Iris pigment epithelial cell (primary cell): ENCODE results near the gene PPARD.
"Not testable (repeated sequence)": the region's sequence is repeated elsewhere in the genome, so short reads cannot be mapped to it uniquely, and the experiment has no call there.

Experiments
- DNase-seq: peaks from one replicate; pipeline ENCODE4 v3.0.0-alpha.2; 2011; ENCODE audit warnings: low read depth

PPARD gene

DNA sequence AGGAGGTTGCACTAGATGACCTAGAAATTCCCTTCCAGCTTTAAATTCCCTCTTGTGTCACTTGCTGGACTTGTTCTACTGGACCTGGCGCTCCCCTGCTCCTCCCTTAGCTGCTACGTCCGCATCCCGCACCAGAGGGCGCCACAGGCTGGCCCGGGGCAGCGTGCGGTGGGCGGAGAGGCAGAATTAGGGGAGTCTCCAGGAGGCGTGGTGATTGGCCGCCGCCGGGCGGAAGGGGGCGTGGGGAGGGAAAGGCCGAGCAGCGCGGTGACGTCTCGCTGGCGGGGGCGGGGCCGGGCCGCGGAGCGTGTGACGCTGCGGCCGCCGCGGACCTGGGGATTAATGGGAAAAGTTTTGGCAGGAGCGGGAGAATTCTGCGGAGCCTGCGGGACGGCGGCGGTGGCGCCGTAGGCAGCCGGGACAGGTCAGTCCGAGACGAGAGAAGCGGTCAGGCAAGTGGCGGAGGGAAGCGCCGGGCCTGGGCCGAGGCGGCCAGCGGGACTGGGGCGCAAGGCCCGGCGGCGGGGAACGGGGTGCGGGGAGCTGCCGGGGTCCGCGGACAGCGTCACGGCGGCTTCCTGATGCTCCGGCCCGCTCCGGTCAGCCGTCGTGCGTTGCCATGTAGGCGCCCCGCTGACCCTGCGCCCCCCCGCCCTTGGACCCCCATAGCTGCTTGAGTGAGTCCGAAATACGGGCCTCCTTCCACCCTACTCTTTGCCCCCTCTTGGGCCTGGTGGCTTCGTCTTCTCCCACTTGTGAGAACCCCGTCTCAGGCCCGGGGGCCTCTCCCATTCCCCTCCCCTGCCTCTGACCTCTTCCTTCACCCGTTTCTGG, at the start of gene PPARD:
Gene PPARD, plus strand, starts transcription at position 301 of the 834 bp plus-strand sequence. CDS start 68,530 bp downstream, outside the sequence.
- DNase-seq = peak; percentile 93

- DNase-seq = no peak
Measured at GRCh38 chr6:35293681-35294080, 48.7 kb upstream of the PPARD start.

GRCh38 chr6:35294308-35294945, 47.9 kb upstream of the PPARD start:
- peak; percentile 45 for DNase-seq

- DNase-seq = no peak
Measured at GRCh38 chr6:35295036-35295435, 47.3 kb upstream of the PPARD start.

DNA sequence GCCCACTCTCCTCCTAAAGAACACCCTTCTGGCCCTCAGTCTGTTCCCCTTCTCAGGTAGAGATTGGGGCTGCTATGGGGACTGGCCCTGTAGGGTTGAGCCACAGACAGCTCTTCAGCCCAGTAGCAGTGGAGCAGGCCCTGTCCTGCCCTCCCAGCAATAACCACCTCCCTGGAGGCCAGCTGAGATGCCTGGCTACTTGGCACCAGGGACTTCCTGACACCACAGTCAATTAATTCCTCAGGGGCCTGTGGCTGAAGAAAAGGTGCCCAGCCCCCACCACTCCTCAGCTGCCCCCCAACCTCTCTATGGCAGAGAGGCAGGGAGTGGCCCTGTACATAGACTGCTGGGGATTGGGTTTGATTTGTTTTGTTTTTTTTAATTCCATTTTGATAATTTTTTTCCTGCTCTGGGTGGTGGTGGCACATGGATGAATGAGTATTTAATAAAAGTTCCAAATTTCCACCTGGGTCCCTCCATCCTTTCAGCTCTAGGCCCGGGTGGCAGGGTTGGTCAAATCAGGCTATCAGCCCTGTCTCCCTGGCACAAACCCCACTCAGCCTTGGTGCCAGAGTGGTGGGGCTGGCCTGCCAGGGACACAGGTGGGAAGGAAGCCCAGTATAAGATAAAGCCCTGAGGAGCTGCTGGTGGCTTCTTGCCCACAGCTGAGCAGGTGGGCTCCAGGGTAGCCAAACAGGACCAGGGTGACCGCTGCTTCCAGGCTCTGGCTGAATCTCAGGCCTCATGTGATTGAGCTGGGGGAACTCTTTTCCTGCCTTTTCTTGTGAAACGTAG, 46.6 kb upstream of the PPARD start:
- no peak for DNase-seq

DNA sequence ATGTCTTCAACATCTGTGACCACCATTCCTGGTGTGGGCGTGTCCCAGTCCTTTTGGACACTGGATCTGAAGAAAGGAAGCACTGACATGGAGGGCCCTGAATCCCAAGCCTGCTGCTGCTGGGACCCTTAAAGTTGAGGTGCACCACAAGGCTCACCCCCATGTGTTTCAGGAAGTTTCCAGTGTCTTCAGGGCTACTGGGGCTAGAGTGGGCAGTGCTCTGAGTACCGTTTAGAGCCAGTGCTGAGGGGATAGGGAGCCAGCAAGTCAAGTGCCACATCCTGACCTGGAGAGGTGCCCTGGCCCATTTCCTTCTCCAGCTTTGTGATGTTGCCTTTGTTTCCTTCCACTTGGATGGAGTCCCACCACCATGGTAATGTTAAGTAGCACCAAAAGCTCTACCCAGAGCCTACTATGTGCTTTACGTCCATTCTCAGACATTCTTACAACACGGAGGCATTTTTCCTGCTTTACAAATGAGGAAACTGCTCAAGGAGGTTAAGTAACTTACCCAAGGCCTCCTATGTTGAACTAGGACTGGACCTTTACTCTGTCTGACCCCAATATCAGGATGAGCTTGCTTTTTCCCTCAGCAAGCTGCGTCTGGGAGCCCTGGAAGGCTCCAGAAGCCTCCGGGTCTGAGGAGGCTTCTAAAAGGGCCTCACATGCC, 45.3 kb upstream of the PPARD start:
- no peak for DNase-seq

DNA sequence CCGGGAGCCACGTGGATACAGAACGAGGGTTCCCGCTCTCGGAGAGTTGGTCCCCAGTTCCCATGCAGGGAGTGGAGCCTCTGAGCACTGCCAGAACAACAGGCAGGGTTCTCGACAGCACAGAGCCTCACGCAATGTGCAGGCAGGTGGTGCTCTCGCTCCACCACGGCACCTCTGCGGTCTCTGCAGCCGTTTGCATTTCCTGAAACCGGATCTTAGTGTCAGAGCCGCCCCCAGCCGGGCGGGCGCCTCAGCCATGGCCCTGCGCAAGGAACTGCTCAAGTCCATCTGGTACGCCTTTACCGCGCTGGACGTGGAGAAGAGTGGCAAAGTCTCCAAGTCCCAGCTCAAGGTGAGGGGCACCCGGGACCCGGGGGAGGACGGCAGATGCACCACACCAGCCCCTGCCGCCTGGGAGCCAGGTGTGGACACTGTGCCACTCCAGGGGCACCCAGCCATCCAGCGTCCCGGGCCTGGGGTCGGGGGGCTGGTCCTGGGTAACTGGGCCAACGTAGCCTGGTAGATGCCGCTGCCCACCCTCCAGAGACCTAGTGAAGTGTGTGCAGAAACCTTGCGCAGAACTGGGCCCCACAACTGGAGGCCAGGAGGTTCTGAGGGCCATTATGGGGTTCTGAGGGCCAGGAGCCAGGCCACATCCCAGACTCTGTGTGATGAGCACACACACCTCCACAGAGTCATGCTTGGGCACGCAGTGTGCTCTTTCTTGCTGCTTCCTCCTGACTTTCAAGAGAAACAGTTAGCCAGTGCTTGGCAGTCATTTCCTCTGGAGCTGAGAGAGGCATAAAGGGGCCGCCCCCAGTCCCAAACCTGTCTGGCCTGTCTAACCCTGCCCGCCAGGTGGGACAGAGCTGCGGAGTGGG, 44.5 kb upstream of the PPARD start, which contains the start of gene DEF6:
Gene DEF6, plus strand, starts transcription at position 218 of the 881 bp plus-strand sequence. Its CDS starts 39 bp downstream, at position 257.
- DNase-seq = peak; percentile 90

DNA sequence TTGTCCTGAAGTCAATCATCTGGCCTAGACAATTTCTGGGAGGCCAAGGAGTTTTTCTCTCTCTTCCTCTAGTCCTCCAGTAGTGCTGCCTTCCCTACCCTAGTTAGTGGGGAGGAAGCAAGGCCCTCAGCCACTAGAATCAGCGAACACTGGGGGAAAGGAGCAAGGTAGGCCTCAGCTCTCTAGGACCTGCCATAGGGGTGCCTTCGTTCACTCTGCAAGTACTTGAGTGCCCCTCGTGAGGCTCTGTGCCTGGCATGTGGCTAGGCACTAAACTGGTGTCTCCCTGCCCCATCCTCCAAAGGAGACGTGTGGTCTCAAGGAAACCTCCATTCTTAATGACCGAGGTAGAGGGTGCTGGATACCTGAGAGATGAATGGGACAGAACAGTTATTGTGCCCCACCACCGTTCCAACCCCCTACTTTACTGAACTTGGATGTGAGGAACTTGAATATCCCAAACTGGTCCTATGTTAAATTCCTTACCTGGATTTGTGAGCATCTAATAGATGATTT, 43.7 kb upstream of the PPARD start:
- DNase-seq = no peak

DNA sequence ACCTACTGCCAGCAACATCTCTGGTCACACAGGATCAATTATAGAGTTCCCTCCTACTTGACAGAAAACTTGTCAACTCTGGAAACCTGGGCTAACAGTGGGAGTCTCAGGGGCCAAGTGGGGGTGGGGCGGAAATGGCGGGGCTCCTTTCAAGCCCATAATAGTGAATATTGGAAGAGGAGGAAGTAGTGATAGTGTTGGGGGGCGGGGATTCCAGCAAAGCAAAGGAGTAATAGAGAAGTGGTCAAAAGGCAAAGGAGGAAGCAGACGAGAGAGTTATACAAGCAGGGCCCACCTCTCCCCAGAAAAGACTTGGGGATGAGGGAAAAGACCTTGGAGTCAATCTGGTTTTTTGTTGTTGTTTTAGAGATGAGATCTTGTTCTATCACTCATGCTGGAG, 42.7 kb upstream of the PPARD start:
- DNase-seq = no peak

GRCh38 chr6:35300848-35301247, 41.5 kb upstream of the PPARD start:
- DNase-seq = no peak

GRCh38 chr6:35302604-35303241, 39.6 kb upstream of the PPARD start:
- peak; percentile 27 for DNase-seq

DNA sequence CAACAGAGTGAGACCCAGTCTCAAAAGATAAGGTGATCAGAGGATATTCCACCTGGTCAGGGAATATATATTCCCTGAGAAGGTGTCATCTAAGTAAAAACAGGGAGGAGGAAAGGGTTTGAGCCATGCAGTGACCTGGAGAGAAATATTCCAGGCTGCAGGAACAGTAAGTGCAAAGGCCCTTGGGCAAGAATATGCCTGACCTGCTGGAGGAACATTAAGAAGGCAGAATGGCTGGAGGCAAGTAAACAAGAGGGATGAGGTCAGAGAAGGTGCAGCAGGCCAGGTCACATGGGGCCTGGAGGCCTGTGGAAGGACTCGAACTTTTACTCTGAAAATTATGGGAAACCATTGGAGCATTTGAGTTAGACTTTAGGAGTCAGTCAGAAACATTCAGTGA, 38.1 kb upstream of the PPARD start:
- no peak for DNase-seq

GRCh38 chr6:35305117-35305516, 37.2 kb upstream of the PPARD start:
- no peak for DNase-seq

- not testable (repeated sequence) for DNase-seq
Measured at GRCh38 chr6:35307138-35307537, 35.2 kb upstream of the PPARD start.

DNA sequence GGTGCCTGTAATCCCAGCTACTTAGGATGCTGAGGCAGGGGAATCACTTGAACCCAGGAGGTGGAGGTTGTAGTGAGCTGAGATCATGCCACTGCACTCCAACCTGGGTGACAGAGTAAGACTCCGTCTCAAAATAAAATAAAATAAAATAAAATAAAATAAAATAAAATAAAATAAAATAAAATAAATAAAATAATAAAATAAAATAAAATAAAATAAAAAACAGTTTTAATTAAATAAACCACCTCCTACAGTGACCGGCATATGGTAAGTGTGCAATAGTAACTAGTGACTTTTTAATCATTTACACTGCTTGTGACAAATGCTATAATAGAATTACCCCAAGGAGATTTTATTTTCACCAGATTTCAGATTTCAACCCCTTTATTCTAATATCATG, 33.8 kb upstream of the PPARD start:
- not testable (repeated sequence) for DNase-seq

GRCh38 chr6:35309611-35310264, 32.6 kb upstream of the PPARD start:
- DNase-seq = no peak

DNA sequence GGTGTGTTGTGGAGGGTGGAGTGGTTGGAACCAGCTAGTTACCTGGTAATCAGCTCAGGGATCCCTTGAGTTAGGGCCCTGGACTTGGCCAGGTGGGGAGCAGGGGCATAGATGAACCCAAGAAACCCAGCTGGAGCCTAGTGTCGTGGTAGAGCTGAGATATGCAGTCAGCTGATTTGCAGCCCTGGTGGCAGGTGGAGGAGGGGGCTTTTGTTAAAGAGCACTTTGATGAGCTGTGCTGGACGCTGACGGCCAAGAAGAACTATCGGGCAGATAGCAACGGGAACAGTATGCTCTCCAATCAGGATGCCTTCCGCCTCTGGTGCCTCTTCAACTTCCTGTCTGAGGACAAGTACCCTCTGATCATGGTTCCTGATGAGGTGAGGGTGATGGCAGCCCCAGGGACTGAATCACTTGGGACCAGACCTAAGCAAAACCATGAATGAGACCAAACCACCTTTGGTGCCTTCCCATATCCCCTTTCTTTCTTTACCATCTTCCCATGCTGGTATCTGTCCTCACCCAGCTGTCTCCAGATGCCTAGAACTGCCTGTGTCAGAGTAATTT, 32.0 kb upstream of the PPARD start:
- DNase-seq = no peak

GRCh38 chr6:35311390-35312075, 30.8 kb upstream of the PPARD start:
- no peak for DNase-seq
